ENCODE data around the gene CDC123. TPM values are rescaled to one million over a fixed set of nuclear protein-coding genes. Genes with fewer than 3 reads are reported as not detected.

Gene CDC123
- total RNA-seq, 1 donor from 2014 or later: 67.0 TPM

GRCh38 chr10:12158111-12158510, 37.9 kb upstream of the CDC123 start:
- Mint-ChIP-seq H3K4me3 (ENCODE audit: unreplicated experiment) (no peak overlapping the region), H3K27me3 (ENCODE audit: low read depth) (no peaks in the 10 kb centered on the region), H3K27ac (ENCODE audit: unreplicated experiment) (no peak overlapping the region), H3K9me3 (ENCODE audit: low read depth) (no peaks in the 10 kb centered on the region), H3K4me1 (ENCODE audit: low read depth) (peaks cover 2% of the 10 kb centered on the region), H3K36me3 (ENCODE audit: low read depth) (peaks cover 18% of the 10 kb centered on the region)
- TF ChIP-seq, protein P1, sequence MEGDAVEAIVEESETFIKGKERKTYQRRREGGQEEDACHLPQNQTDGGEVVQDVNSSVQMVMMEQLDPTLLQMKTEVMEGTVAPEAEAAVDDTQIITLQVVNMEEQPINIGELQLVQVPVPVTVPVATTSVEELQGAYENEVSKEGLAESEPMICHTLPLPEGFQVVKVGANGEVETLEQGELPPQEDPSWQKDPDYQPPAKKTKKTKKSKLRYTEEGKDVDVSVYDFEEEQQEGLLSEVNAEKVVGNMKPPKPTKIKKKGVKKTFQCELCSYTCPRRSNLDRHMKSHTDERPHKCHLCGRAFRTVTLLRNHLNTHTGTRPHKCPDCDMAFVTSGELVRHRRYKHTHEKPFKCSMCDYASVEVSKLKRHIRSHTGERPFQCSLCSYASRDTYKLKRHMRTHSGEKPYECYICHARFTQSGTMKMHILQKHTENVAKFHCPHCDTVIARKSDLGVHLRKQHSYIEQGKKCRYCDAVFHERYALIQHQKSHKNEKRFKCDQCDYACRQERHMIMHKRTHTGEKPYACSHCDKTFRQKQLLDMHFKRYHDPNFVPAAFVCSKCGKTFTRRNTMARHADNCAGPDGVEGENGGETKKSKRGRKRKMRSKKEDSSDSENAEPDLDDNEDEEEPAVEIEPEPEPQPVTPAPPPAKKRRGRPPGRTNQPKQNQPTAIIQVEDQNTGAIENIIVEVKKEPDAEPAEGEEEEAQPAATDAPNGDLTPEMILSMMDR (IDR thresholded peaks at IDR 0.05): no peak
- DNase-seq (ENCODE audit: low spot score): no peak

DNA sequence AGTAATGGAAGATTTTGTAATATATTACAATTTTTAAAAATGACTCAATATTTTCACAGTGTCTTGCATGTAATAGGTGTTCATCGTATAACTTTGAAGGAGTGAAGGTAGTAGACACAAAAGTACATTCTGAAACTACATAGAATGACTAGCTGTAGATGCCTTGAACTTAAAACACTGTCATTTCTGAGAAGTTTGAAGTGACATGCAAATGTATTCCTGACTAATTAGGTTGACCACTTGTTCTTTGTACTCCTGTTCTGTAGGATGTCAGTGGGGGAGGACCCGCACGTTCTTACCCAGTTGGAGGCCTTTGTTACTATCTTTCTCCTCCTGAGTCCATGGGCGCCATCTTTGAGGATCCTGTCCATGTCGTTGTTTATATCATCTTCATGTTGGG, 35.3 kb upstream of the CDC123 start:
- no peak overlapping the region for H3K27ac Mint-ChIP-seq (ENCODE audit: unreplicated experiment)
- H3K27me3 Mint-ChIP-seq (ENCODE audit: low read depth): no peaks in the 10 kb centered on the region
- TF ChIP-seq, protein P1 (IDR thresholded peaks at IDR 0.05): no peak
- DNase-seq (ENCODE audit: low spot score): no peak
- H3K36me3 Mint-ChIP-seq (ENCODE audit: low read depth): peaks cover 18% of the 10 kb centered on the region
- H3K4me3 Mint-ChIP-seq (ENCODE audit: unreplicated experiment): no peak overlapping the region
- H3K4me1 Mint-ChIP-seq (ENCODE audit: low read depth): no peaks in the 10 kb centered on the region
- H3K9me3 Mint-ChIP-seq (ENCODE audit: low read depth): no peaks in the 10 kb centered on the region

GRCh38 chr10:12162927-12163326, 33.1 kb upstream of the CDC123 start:
- DNase-seq (ENCODE audit: low spot score): no peak
- no peaks in the 10 kb centered on the region for H3K4me1 Mint-ChIP-seq (ENCODE audit: low read depth)
- no peaks in the 10 kb centered on the region for H3K9me3 Mint-ChIP-seq (ENCODE audit: low read depth)
- H3K27ac Mint-ChIP-seq (ENCODE audit: unreplicated experiment): no peak overlapping the region
- no peak overlapping the region for H3K4me3 Mint-ChIP-seq (ENCODE audit: unreplicated experiment)
- TF ChIP-seq, protein P1 (IDR thresholded peaks at IDR 0.05): no peak
- no peaks in the 10 kb centered on the region for H3K27me3 Mint-ChIP-seq (ENCODE audit: low read depth)
- H3K36me3 Mint-ChIP-seq (ENCODE audit: low read depth): peaks cover 16% of the 10 kb centered on the region

- Mint-ChIP-seq H3K36me3 (ENCODE audit: low read depth) (peaks cover 15% of the 10 kb centered on the region), H3K9me3 (ENCODE audit: low read depth) (no peaks in the 10 kb centered on the region), H3K27ac (ENCODE audit: unreplicated experiment) (peak overlapping the region; percentile 28), H3K27me3 (ENCODE audit: low read depth) (no peaks in the 10 kb centered on the region), H3K4me3 (ENCODE audit: unreplicated experiment) (no peak overlapping the region), H3K4me1 (ENCODE audit: low read depth) (no peaks in the 10 kb centered on the region)
- TF ChIP-seq, protein P1 (IDR thresholded peaks at IDR 0.05): no peak
- no peak for DNase-seq (ENCODE audit: low spot score)
These were observed 31.9 kb upstream of the CDC123 start for GRCh38 chr10:12164085-12164484.

DNA sequence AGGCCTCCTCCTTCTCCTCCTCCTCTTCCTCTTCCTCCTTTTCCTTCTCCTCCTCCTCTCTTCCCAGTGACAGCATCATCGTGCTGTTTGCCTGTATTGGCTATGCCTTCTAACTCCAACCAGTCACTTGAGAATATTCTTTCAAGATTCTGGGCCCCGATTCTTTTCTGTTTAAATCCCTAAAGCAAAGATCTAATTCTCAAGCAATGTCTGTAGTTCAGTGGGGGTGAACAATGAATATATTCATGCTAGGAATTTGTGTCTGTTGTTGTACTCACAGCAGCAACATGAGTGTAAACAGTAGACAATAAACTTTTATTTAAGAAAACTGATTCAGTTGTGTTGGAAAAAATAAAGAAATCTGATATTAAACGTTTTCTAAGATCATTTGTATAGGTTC, 31.0 kb upstream of the CDC123 start:
- Mint-ChIP-seq H3K27ac (ENCODE audit: unreplicated experiment) (no peak overlapping the region), H3K4me3 (ENCODE audit: unreplicated experiment) (no peak overlapping the region), H3K36me3 (ENCODE audit: low read depth) (peaks cover 19% of the 10 kb centered on the region), H3K4me1 (ENCODE audit: low read depth) (no peaks in the 10 kb centered on the region), H3K9me3 (ENCODE audit: low read depth) (no peaks in the 10 kb centered on the region), H3K27me3 (ENCODE audit: low read depth) (no peaks in the 10 kb centered on the region)
- DNase-seq (ENCODE audit: low spot score): no peak
- TF ChIP-seq, protein P1 (IDR thresholded peaks at IDR 0.05): no peak

All from chondrocyte (in vitro differentiated cells).